IPS DF 6.9 (cell line): ENCODE measurements around the gene ARAF.

Source experiments
- DNase-seq: peaks from one replicate; pipeline ENCODE4 v3.0.0-alpha.2; 2013; ENCODE audit warnings: low read depth, low spot score
- H3K27ac ChIP-seq: one replicate; pipeline ENCODE4 v1.5.1; 2013; ENCODE audit warnings: low read length, control low read depth
- H3K27me3 ChIP-seq: 2 replicates; pipeline ENCODE4 v1.6.1; 2013; ENCODE audit warnings: mild to moderate bottlenecking, low read length; ENCODE audit not compliant: control insufficient read depth, insufficient read depth
- H3K36me3 ChIP-seq: 2 replicates; pipeline ENCODE4 v1.6.1; 2013; ENCODE audit warnings: low read length; ENCODE audit not compliant: control insufficient read depth, insufficient read depth
- H3K4me1 ChIP-seq: 2 replicates; pipeline ENCODE4 v1.6.1; 2013; ENCODE audit warnings: low read length; ENCODE audit not compliant: control insufficient read depth, insufficient read depth
- H3K4me3 ChIP-seq: 2 replicates; pipeline ENCODE4 v1.5.1; 2013; ENCODE audit warnings: mild to moderate bottlenecking, low read length
- H3K9me3 ChIP-seq: 2 replicates; pipeline ENCODE4 v1.6.1; 2013; ENCODE audit warnings: low read length, inconsistent platforms; ENCODE audit not compliant: control insufficient read depth, insufficient read depth
- WGBS: extraction: QIAGEN DNeasy Blood & Tissue Kit; methylation state at CpG from one replicate; pipeline ENCODE4 v1.1.7; 2013; ENCODE audit warnings: mixed read lengths, missing lambda C conversion rate; ENCODE audit not compliant: insufficient read length, insufficient coverage; 5-methylcytosine and 5-hydroxymethylcytosine counted together

ARAF gene

DNA sequence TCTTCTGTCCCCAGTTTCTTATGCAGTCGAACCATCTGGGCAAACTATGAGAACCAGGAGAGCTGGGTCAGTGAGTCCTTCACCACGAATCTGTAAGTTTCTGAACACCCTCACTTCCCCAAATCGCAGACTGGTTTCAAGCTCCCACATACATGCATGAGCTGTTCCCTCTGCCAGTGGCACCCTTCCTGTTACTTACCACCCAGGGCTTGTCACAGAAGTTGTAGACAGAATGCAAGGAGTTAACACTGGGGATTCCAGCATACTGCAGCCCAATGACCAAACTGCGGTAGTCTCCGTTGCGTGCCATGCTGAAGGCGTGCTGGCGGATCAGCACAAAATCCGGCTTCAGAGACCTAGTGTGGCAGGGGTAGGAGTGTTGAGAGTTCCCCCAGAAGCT lies 44.0 kb downstream of the ARAF start:
- DNase-seq = no peak
- no peak overlapping the region for H3K4me3 ChIP-seq
- WGBS = no CpG with 5 or more reads among the region's 9 CpGs

DNA sequence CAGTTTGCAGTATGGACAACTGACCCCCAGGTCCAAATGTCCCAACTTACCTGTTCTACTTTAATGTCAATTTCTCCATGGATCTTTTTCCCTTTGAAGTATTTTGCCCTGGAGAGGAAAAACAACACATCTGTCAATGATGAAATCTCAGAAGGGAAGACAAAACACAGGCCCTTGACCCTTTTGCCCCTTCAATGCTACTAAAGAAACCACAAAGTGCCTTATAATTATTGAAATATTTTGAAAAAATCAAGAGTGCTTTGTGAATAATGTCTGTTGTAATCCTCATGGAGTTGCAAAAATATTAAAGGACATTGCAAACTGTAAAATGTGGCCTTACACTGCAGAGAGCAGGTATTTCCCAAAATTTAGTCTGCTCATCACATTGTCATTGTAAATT lies 46.1 kb downstream of the ARAF start:
- peaks cover 1% of the 10 kb centered on the region; the same call in 1 of the 2 replicates for H3K4me1 ChIP-seq

More for the DNA sequence above, 44.0 kb downstream of the ARAF start:
- no peaks in the 10 kb centered on the region for H3K27me3 ChIP-seq
- no peak overlapping the region for H3K27ac ChIP-seq
- H3K4me1 ChIP-seq = peaks cover 1% of the 10 kb centered on the region; the same call in 1 of the 2 replicates
- H3K9me3 ChIP-seq = no peaks in the 10 kb centered on the region
- H3K36me3 ChIP-seq = no peaks in the 10 kb centered on the region

GRCh38 chrX:47608130-47608810 lies 47.3 kb downstream of the ARAF start:
- H3K27me3 ChIP-seq = no peaks in the 10 kb centered on the region
- H3K36me3 ChIP-seq = no peaks in the 10 kb centered on the region
- H3K4me3 ChIP-seq = no peak overlapping the region
- whole genome bisulfite sequencing = no CpG with 5 or more reads among the region's 9 CpGs
- no peaks in the 10 kb centered on the region for H3K9me3 ChIP-seq
- peak; percentile 41 for DNase-seq
- no peak overlapping the region for H3K27ac ChIP-seq
- peaks cover 1% of the 10 kb centered on the region; the same call in 1 of the 2 replicates for H3K4me1 ChIP-seq

More for the DNA sequence above, 46.1 kb downstream of the ARAF start:
- no peak overlapping the region for H3K27ac ChIP-seq
- no peaks in the 10 kb centered on the region for H3K27me3 ChIP-seq
- no peak for DNase-seq
- no peak overlapping the region for H3K4me3 ChIP-seq
- no peaks in the 10 kb centered on the region for H3K36me3 ChIP-seq
- H3K9me3 ChIP-seq = no peaks in the 10 kb centered on the region

DNA sequence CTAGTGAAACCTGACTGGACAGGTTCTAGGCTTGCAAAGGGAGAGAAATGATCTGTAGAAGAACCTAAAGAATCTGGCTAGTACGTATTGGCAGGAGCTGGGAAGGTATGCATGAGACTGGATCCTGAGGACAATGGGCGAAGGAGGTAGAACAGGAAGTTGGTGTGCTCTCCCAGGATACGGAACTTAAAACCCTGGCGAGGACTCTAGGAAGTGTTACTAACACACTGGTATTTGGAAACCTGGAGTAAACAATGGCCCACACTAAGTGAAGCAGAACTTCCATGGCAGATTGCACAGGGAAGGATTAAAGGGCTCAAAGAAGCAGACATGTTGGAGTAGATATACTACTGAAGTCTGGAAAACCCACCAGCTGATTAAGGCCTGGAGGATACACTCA lies 49.5 kb downstream of the ARAF start:
- no peak for DNase-seq
- no peaks in the 10 kb centered on the region for H3K27me3 ChIP-seq
- H3K9me3 ChIP-seq = no peaks in the 10 kb centered on the region
- no peak overlapping the region for H3K4me3 ChIP-seq
- WGBS = no CpG with 5 or more reads among the region's 4 CpGs
- peaks cover 1% of the 10 kb centered on the region; the same call in 1 of the 2 replicates for H3K4me1 ChIP-seq
- H3K36me3 ChIP-seq = no peaks in the 10 kb centered on the region
- no peak overlapping the region for H3K27ac ChIP-seq

GRCh38 chrX:47611489-47611888 lies 50.5 kb downstream of the ARAF start:
- no CpG with 5 or more reads among the region's 2 CpGs for WGBS
- Histone ChIP-seq H3K27me3 (no peaks in the 10 kb centered on the region), H3K36me3 (no peaks in the 10 kb centered on the region), H3K27ac (no peak overlapping the region), H3K9me3 (no peaks in the 10 kb centered on the region), H3K4me1 (peaks cover 1% of the 10 kb centered on the region; the same call in 1 of the 2 replicates), H3K4me3 (no peak overlapping the region)
- no peak for DNase-seq

- Histone ChIP-seq H3K4me3 (no peak overlapping the region), H3K27me3 (no peaks in the 10 kb centered on the region), H3K27ac (no peak overlapping the region), H3K9me3 (no peaks in the 10 kb centered on the region), H3K36me3 (no peaks in the 10 kb centered on the region), H3K4me1 (peaks cover 1% of the 10 kb centered on the region; the same call in 1 of the 2 replicates)
- DNase-seq = no peak
- WGBS = no CpG with 5 or more reads among the region's 2 CpGs
Measured at GRCh38 chrX:47611926-47612325, 50.9 kb downstream of the ARAF start.

- no peaks in the 10 kb centered on the region for H3K27me3 ChIP-seq
- H3K4me1 ChIP-seq = peaks cover 1% of the 10 kb centered on the region; the same call in 1 of the 2 replicates
- no peak overlapping the region for H3K27ac ChIP-seq
- no peaks in the 10 kb centered on the region for H3K36me3 ChIP-seq
- DNase-seq = no peak
- H3K9me3 ChIP-seq = no peaks in the 10 kb centered on the region
- no peak overlapping the region for H3K4me3 ChIP-seq
Measured at GRCh38 chrX:47612418-47612817, 51.4 kb downstream of the ARAF start.

- Histone ChIP-seq H3K36me3 (no peaks in the 10 kb centered on the region), H3K4me1 (peaks cover 1% of the 10 kb centered on the region; the same call in 1 of the 2 replicates), H3K4me3 (no peak overlapping the region), H3K9me3 (no peaks in the 10 kb centered on the region), H3K27ac (no peak overlapping the region), H3K27me3 (no peaks in the 10 kb centered on the region)
- DNase-seq = no peak
- WGBS = no CpG with 5 or more reads among the region's 8 CpGs
Measured at GRCh38 chrX:47613082-47613481, 52.1 kb downstream of the ARAF start.

GRCh38 chrX:47614618-47615017 lies 53.6 kb downstream of the ARAF start:
- no CpG with 5 or more reads among the region's 5 CpGs for whole genome bisulfite sequencing
- no peaks in the 10 kb centered on the region for H3K4me1 ChIP-seq
- H3K4me3 ChIP-seq = no peak overlapping the region
- no peaks in the 10 kb centered on the region for H3K36me3 ChIP-seq
- no peak for DNase-seq
- H3K27ac ChIP-seq = no peak overlapping the region
- H3K27me3 ChIP-seq = no peaks in the 10 kb centered on the region
- H3K9me3 ChIP-seq = no peaks in the 10 kb centered on the region

GRCh38 chrX:47618923-47619485 lies 58.0 kb downstream of the ARAF start:
- Histone ChIP-seq H3K4me3 (peak overlapping the region; percentile 73; the same call in 1 of the 2 replicates), H3K27me3 (no peaks in the 10 kb centered on the region), H3K36me3 (no peaks in the 10 kb centered on the region), H3K4me1 (peaks cover 3% of the 10 kb centered on the region), H3K9me3 (no peaks in the 10 kb centered on the region), H3K27ac (no peak overlapping the region)
- no CpG with 5 or more reads among the region's 32 CpGs for WGBS
- DNase-seq = no peak
